Testis (tissue), 2 donors: ENCODE data around the gene FBXL17.

Experiments used
- POLR2A ChIP-seq: fragments of 450-650 bp; IDR thresholded peaks from one replicate; pipeline ENCODE4 v1.6.1; 2017; ENCODE audit warnings: antibody characterized with exemption, mild to moderate bottlenecking, moderate library complexity
- TF ChIP-seq, protein P1 (sequence below), 3 experiments: fragments of 450-650 bp in 2 of 3; fragments of 200-600 bp in 1 of 3; sonication (generic) in 1 of 3; IDR thresholded peaks; one replicate each; pipeline ENCODE4 v1.5.1; 2016 to 2019; ENCODE audit warnings: antibody characterized with exemption in 3 of 3, mild to moderate bottlenecking in 2 of 3, moderate library complexity in 1 of 3

- no peak for TF ChIP-seq POLR2A
- TF ChIP-seq, protein P1, sequence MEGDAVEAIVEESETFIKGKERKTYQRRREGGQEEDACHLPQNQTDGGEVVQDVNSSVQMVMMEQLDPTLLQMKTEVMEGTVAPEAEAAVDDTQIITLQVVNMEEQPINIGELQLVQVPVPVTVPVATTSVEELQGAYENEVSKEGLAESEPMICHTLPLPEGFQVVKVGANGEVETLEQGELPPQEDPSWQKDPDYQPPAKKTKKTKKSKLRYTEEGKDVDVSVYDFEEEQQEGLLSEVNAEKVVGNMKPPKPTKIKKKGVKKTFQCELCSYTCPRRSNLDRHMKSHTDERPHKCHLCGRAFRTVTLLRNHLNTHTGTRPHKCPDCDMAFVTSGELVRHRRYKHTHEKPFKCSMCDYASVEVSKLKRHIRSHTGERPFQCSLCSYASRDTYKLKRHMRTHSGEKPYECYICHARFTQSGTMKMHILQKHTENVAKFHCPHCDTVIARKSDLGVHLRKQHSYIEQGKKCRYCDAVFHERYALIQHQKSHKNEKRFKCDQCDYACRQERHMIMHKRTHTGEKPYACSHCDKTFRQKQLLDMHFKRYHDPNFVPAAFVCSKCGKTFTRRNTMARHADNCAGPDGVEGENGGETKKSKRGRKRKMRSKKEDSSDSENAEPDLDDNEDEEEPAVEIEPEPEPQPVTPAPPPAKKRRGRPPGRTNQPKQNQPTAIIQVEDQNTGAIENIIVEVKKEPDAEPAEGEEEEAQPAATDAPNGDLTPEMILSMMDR (IDR thresholded peaks at IDR 0.05), result no peak
These were observed 563.9 kb downstream of the FBXL17 start for GRCh38 chr5:107817951-107818350.
